HuH-7.5 (cell line): ENCODE measurements around the gene PRAMEF1.
"Not testable (repeated sequence)": the region's sequence is repeated elsewhere in the genome, so short reads cannot be mapped to it uniquely, and the experiment has no call there.

ENCODE experiments used
- DNase-seq: peaks from one replicate; pipeline ENCODE4 v3.0.0; 2011; ENCODE audit warnings: low spot score

Gene PRAMEF1

DNA sequence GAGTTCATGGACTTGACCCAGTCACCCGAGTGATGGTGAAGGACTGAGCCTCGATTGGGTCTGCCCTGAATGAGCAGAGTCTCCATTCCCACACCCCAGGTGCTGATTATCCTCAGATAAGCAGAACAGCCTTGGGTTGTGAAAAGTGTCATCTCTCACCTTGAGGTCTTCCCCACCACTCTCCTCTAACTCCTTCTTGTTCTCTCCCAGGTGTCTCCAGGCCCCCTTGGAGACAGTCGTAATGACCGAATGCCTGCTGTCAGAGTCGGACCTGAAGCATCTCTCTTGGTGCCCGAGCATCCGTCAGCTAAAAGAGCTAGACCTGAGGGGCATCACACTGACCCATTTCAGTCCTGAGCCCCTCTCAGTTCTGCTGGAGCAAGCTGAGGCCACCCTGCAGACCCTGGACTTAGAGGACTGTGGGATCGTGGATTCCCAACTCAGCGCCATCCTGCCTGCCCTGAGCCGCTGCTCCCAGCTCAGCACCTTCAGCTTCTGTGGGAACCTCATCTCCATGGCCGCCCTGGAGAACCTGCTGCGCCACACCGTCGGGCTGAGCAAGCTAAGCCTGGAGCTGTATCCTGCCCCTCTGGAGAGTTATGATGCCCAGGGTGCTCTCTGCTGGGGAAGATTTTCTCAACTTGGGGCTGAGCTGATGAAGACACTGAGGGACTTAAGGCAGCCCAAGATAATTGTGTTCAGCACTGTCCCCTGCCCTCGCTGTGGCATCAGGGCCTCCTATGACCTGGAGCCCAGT lies 14.2 kb upstream of the PRAMEF1 start:
- DNase-seq: no peak

DNA sequence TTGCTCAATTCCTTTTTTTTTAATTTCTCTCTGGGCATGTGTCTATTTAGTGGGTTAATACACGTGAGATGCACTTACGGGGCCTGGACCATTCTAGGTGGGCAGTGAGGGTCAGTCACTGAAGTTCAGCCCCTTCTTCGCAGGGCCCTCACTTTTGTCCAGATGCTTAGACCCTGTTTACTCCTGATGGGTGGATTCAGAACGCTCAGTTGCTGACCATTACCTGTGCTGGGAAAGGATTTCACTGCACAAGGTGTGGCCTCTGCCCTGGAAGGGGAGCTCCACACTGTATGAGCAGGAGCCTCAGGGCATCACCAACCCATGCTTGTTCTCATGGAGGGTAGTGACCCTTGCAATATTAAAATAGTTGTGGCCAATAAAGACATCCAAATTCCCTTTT lies 13.1 kb upstream of the PRAMEF1 start:
- DNase-seq: no peak

DNA sequence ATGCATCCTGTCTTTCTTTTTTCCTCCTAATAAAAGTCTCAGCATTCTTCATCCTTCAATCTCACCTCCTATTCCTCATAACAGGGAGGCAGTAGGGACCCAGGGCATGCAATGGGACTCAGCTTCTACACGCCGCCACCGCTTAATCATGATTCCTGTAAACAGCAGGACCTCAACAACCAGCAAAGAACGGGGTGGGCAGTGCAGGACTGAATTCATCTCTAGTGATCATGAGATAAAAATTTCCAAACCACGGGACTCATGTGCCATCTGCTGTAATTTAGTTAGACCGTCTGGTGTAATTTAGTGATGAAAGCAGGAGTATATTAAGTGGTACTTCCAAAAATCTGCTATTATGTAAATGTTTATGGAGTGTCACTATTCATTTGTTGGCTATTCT lies 12.3 kb upstream of the PRAMEF1 start:
- DNase-seq: no peak

DNA sequence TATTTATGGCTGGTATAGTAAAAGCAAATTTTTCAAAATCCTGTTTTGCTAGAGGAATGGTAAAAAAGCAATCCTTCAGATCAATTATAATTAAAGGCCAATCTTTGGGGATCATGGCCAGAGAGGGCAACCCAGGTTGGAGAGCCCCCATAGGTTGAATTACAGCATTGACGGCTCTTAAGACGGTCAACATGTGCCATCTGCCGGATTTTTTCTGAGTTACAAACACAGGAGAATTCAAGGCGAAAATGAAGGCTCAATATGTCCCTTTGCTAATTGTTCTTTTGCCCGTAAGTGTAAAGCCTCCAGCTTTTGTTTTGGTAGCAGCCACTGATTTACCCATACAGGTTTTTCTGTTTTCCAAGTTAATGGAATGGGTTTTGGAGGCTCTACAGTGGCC lies 9.7 kb upstream of the PRAMEF1 start:
- not testable (repeated sequence) for DNase-seq

DNA sequence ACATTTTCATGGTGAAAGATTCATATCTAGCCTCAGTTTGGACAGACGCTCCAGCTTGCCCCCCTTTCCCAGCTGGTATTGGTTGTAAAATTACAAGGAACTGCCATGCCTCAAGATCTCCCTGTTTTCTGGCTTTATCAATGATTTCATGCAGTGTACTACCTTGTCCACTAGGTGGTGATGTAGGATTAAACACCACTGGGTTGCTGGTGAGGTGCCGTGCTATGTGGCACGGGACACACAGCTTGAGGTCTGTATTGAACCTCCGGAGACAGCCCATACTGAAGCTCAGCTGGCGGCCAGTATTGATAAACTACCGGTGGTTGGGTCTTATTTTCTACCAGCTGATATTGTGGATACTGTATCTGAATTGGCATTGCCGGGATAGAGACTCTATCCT lies 7.4 kb upstream of the PRAMEF1 start:
- not testable (repeated sequence) for DNase-seq

DNA sequence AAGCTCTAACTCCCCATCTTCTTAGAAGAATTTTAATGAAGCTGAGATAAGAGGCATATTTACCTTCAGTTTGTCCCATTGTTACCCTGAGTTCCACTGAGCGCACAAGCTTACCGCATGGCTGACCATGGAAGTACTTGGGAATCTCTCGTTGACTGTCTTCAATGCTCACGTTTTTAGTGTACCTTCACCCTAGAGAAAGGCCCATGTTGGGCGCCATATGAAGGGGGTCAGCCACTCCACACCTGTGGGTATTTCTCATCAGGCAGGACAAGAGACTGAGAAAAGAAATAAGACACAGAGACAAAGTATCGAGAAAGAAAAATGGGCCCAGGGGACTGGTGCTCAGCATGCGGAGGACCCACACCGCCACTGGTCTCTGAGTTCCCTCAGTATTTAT lies 6.5 kb upstream of the PRAMEF1 start:
- DNase-seq: not testable (repeated sequence)

DNA sequence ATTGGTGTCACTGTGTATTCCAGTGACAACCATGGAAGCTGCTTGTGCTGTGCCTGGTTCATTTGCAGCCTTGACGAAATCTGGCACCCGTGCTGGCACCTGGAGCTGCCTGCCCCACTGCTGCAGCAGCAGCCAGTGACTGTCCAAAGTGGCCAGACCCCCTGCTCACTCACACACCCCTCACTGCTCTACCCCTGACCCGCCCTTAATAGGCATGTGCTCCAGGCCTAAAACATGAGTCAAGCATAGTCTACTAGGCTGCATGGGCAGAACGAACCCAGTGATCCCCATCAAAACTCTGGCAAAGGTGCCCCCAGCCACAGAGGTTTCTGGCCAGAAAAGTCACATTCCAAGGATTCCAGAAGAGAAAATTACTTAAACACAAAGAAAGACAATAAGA lies 7.7 kb downstream of the PRAMEF1 start:
- DNase-seq: no peak

DNA sequence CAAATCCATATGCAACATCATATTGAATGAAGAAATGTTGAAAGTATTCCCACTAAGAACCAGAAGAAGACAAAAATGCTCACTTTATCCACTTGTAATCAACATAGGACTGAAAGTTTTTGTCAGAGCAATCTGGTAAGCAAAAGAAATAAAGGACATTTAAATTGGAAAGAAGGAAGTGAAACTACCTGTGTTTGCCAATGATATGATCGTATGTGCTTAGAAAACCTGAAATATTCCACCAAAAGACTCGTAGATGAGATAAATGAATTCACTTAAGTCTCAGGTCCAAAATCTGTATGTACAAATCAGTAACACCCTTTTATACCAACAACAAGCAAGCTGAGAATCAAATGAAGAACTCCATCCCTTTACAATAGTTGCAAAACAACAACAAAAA lies 8.5 kb downstream of the PRAMEF1 start:
- no peak for DNase-seq

DNA sequence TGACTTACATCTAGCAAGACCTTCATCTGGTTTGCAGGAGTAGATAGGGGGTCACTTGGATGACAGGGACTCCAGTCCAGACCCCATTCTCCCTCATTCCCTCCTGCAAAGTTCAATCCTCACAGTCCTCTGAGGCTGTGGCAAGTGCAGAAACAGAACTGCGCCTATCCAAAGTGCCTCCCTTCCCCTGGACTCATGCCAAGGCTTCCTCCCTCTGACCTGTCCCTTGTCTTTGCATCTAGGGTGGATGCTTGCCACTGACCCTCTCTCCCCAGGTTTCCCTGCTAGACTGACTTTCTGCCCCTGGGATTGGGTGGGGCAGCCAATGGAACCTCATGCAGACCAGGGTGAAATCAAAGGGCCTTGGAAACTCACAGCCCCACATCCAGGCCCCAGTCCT lies 18.7 kb downstream of the PRAMEF1 start:
- DNase-seq: no peak

DNA sequence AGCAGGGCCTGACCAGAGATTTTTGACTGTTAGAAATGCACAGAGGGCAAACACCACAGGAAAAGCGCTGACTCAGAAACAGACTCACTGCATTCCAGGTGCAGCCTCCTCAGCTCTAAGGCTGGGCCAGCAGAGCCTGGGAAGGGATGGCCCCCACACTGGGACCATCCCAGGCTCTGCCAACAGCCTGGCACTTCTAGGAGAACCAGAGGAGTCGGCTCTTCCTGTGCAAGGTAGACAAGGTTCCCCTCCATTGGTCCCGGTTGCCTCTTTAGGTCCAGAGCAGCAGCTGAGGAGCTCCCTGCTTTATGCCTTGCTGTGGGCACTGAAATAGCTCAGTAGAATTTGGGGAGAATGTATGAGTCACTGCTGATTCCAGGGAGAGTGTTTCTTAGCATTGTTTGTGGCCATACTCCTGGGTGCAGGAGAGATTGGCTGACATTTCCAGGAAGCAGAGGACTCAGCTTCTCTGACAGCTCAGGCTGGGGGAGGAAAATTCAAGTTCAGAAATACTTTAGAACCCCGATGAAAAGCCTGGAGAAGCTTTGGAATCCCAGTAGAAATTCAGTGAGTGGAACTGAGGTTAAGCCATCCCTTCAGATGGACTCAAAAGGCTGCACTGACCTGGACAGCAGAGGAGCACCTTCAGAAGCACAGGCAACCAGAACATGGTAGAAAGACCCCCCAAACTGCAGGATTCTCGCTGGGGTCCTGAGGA lies 19.7 kb downstream of the PRAMEF1 start:
- DNase-seq: no peak

DNA sequence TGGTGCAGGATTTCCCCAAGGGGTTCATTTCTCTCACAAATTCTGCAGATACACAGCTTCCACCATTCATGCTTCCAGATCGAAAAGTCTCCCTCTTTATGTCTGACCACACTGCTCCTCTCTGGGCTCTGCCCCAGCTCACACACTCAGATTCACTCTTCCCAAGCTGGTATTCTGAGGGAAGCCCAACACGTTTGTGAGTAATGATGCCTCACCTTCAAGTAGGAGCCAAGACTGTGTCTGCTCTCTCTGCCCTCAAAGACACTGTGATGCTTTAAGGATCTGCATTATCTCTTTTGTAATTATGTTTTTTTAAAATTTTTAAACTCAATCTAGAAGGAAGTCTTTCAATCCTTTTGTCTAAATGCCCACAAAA lies 20.2 kb downstream of the PRAMEF1 start:
- DNase-seq: no peak

DNA sequence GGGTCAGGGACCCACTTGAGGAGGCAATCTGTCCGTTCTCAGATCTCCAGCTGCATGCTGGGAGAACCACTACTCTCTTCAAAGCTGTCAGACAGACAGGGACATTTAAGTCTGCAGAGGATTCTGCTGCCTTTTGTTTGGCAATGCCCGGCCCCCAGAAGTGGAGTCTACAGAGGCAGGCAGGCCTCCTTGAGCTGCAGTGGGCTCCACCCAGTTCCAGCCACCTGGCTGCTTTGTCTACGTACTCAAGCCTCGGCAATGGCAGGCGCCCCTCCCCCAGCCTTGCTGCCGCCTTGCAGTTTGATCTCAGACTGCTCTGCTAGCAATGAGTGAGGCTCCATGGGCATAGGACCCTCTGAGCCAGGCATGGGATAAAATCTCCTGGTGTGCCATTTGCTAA lies 27.9 kb downstream of the PRAMEF1 start:
- DNase-seq: not testable (repeated sequence)

DNA sequence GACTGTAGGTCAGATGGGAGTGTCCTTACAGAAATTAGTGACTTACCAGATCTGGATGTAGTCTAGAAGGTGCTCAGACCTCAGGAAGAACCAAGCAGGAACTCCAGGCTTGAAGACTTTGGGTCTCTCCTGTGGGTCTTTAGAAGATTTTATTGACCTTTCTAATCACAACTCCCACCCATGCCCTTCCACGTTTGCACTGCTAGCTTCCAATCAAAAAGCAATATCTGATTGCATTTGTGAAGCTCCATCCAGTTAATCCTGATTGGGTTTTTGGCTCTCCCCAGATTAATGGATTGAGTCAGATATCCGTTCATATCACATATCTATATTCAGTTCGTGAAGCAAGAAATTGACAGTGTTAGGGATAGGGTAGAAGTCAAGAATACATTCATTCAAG lies 40.1 kb downstream of the PRAMEF1 start, which contains the start of gene PRAMEF11:
PRAMEF11 (minus strand) TSS at position 101 of the 400 bp plus-strand sequence. CDS start 2,621 bp downstream, outside the sequence.
- DNase-seq: not testable (repeated sequence)

DNA sequence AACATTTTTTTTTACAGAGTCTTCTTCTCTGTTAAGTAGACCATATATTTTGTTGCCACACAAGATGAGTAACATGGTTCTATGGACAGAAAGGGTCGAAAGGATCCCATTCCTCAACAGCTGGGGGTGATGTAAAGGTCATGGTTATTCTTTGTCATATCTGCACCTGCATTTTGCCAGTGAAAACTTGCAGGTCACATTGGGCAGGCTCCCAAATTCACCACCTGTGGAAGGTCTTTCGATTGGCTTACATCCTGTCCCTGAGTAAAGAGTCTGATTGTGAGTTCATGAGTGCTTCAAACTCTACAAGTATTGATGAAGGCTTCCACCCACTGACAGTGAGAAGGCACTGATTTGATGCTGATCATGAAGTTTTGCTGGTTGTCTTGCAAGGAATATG lies 42.1 kb downstream of the PRAMEF1 start:
- DNase-seq: not testable (repeated sequence)
